Hypothalamus (tissue), 51 donors: ENCODE data around the gene PIGBOS1.
A peak's percentile ranks its signal among the peaks of the same experiment; 100 is the strongest.

Experiments
- DNase-seq, 51 donors: peaks; one replicate each; lab custom pipeline; 2025; lab: John Stamatoyannopoulos, UW

PIGBOS1 gene, protein sequence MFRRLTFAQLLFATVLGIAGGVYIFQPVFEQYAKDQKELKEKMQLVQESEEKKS

DNA sequence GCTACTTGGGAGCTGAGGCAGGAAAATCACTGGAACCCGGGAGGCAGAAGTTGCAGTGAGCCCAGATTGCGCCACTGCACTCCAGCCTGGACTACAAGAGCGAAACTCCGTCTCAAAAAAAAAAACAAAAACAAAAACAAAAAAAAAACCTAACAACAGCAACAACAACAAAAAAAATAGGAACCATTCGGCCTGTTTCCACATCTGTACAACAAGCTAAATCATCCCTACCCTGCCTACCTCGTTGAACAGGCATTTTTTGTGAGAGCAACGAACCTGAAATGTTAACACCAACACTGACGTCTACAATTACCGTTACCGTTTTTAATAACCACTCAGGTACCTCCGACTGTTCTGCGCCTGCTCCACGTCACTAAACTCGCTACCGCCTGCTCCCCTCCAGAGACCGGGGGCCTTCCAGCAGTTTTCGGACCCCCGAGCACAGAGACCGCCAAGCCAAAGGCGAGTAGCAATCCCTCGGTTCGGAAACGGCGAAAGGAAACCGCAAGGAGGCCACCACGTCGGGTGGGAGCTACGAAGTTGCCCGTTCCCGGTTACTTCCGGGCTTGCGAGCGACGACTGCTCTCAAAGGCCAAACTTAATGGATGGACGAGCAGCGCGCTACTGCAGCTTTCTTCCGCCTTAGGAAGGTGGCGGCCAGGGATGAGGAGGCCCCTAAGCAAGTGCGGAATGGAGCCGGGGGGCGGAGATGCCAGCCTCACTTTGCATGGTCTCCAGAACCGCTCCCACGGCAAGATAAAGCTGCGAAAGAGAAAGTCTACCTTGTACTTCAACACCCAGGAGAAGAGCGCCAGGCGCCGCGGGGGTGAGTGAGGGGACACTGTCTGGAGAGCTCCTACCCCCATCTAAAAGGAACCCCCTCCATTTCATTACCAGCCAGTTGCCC, at the start of gene PIGBOS1, which contains the start of gene PIGB:
Gene PIGBOS1 (minus strand): TSS at position 536 of the 907 bp plus-strand sequence. CDS start 1,331 bp downstream, outside the sequence.
Gene PIGB (plus strand): TSS at position 635 of the 907 bp plus-strand sequence. CDS start 29 bp downstream, at position 664.
- DNase-seq: peak; percentile 26 to 87 (median 70)

DNA sequence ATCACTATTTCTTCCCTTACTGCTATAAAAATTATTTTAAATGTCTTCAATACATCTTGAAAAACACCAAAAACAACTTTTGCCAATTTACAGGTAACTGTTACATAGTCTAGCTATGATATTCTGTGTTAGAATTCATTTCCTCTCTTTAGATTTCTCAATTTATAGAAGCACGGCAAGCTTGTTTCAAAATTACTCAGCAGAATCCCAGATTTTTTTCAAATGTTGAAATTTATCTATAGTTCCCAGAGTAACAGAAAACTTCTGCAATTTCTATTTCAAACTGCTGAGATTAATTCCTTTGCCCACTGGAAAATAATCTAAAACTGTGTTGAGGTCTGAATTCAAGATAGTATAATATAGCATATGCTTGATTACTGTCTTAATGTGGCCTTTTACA, 48.1 kb upstream of the PIGBOS1 start:
- no peak for DNase-seq

DNA sequence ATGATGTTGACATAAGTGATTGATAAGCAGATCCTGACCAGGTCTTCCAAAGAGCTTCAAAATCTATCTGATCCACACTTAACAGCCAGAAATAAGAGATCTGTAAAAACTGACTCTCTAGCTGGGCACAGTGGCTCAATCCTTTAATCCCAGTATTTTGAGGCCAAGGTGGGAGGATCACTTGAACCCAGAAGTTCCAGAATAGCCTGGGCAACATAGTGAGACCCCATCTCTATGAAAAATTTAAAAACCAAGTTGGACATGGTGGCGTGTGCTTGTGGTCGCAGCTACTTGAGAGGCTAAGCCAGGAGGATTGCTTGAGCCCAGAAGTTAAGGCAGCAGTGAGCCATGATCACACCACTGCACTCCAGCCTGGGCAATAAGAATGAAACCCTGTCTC, 43.7 kb upstream of the PIGBOS1 start:
- DNase-seq: no peak

DNA sequence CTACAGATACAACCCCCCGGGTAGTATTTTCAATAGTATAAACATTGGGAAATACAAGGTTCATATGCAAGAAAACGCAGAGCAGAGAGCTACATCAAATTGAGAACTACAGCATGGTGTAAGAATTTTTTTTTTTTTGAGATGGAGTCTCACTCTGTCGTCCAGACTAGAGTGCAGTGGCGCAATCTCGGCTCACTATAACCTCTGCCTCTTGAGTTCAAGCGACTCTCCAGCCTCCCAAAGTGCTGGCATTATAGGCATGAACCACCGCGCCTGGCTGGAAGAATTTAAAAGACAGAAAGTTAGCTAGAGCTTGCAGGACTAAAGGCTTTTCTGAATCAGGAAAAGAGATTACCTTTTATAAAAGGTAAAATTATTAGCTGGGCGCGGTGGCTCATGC, 42.1 kb upstream of the PIGBOS1 start:
- no peak for DNase-seq

DNA sequence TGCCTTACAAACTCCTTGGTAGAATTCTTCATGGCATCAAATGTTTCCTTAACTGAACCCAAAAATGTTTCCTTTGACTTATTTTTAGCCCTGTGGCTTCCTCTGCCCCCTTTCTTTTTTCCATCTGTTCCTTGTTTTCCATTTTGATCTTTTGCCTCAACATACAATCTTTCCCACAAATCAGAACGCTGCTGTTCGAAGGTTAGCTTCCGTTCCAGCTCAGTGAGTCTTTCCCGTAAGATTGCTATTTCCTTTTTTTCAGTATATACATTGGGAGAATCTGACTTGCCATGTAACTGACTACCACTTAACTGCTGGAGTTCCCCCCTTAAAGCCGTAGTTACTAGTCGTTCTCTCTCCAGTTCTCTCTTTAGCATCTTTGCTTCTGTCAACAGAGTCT, 41.3 kb upstream of the PIGBOS1 start:
- no peak for DNase-seq

DNA sequence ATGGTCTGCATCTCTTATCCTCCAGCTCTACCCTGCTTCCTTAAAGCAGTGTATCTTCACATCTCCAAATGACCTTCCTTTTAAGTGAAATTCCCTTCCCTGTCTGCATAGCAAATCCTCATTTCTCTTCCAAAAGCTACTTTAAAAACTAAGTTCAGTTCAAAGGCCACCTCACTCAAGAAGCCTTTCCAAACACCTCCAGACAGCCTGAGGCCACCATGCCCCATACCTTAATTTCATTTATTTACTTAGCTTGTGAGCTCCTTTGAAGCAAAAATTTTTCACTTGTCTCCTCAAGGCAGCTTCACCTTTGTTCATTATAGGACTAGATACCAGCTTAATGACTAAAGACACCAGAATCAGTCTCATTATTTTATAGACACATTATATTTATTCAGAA, 39.5 kb upstream of the PIGBOS1 start:
- DNase-seq: no peak

DNA sequence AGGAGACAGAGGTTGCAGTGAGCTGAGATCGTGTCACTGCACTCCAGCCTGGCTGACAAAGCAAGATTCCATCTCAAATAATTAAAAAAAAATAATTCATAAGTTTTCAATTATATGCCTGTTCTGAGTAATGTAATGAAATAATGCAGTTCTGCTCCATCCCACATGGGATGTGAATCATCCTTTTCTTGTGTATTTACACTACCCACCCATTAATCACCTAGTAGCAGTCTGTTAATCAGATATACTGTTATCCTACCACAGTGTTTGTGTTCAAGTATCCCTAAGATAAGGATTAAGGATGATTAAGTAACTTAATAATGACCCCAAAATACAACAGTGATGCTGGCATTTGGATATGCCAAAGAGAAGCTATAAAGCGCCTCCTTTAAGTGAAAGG, 38.9 kb upstream of the PIGBOS1 start:
- no peak for DNase-seq

DNA sequence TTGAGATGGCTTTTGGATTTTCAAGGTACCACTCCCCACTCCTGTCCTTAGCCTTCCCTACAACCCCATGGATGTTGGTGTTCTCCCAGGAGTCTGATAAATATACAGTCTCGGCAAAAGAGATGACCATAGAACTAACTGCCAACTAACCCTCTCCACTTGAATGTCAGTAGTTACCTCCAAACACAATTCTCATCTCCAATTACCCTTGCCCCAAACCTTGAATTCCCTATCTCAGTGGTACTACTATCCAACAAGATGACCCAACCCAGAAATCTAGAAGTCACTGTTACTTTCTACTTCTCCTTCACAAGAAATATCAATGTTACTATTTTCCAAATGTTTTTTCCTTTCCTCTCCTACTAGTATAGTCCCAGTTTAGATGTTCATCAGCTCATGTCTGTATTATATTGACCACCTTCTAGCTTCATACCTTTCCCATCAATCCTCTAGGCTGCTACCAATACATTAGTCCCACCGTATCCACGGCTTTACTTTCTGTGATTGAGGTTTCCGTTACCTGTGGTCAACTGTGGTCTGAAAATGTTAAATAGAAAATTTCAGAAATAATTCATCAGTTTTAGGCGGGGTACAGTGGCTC, 38.2 kb upstream of the PIGBOS1 start:
- DNase-seq: no peak

DNA sequence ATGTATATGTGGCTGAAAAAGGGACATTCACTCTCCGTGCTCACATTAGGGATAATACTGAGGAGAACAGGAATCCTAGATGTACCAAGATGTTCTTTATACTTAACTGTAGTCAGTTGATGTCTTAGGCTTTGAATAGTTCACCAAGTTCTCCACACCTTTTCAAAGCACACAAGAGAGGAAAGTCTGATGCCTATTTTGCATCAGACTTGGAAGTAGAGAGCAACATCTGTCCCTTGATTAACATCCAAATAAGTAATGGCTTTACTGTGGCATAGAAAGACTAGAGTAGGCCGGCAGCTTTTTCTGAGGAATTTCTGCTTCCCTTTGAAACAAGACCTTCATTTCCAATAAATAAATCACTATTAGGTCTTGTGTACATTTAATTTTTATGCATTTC, 34.1 kb upstream of the PIGBOS1 start:
- DNase-seq: no peak

DNA sequence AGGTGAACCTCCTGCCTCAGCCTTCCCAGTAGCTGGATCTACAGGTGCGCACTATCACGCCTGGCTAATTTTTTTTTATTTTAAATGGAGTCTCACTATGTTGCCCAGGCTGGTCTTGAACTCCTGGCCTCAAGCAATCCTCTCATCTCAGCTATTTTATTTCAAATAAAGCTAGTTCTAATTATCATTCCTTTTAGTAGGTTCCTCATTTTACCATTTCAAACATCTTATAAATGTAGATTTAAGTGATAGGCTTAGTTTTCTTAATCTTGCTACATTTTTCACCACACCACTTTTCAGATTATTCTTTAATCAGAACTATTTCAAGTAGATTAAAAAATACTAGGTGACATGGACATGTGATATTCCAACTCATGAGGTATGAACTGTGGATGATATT, 30.4 kb upstream of the PIGBOS1 start:
- DNase-seq: no peak

DNA sequence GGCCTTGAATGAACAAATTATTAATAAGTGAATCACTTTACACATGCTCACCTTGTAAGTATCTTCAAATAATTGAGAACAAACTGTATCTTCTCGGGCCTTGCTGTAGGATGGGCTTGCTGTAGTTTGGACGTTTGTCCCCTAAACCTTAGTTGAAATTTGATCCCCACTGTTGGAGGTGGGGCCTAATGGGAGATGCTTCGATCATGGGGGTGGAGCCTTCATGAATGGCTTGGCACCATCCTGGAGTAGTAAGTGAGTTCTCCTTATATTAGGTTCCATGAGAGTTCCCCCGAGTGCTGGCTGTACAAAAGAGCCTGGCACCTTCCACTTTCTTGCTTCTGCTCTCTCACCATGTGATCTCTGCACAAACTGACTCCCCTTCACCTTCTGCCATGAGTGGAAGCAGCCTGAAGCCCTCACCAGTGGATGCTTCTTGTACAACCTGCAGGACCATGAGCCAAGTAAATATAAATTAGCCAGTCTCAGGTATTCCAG, 29.4 kb upstream of the PIGBOS1 start:
- no peak for DNase-seq

DNA sequence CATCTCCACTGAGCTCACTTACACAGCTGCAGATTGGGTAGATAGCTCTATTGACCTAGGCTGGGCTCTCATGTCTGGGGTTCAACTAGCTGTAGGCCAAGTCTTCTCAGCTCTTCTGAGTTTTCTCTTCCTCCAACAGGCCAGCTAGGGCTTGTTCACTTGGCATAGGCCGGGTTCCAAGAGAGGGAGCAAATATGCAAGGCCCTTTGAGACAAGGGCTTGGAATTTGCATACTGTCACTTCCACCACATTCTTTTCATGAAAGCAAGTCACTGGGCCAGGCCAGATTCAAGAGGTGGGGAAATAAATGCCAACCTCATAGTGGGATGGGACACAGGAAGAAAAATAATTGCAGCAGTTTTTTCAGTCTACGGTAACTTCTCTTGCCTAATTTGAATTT, 25.3 kb upstream of the PIGBOS1 start:
- DNase-seq: peak in 2 of 51 donors; percentile 2 to 3

DNA sequence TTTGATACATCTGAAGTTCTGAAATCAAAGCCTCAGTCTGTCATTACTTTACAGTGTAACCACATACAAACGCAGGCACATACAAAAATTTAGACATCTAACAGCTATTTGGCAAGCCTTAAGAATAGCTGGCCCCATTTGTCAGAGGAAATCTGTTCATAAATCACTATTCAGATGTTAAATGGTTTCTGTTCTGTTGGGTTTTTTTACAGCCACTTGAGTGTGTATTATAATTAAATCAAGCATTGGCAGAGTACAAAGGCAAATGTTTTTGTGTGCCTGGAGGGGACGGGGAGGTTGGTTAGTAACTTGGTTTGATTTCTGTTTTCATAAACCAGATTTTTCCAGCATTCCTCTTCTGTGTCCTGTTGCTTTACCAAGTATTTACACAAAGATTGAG, 24.2 kb upstream of the PIGBOS1 start:
- DNase-seq: no peak

DNA sequence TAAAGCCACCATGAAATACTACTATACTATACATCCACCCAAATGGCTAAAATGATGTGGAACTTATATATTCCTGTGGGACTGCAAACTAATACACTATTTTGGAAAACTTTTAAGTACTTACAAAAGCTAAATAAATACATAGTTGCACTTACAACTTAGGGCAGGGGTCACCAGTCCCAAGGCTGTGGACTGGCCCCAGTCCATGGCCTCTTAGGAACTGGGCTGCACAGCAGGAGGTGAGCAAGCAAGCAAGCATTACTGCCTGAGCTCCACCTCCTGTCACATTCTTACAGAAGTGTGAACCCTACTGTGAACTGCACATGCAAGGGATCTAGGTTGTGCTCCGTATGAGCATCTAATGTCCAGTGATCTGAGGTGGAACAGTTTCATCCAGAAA, 18.2 kb upstream of the PIGBOS1 start:
- DNase-seq: no peak

DNA sequence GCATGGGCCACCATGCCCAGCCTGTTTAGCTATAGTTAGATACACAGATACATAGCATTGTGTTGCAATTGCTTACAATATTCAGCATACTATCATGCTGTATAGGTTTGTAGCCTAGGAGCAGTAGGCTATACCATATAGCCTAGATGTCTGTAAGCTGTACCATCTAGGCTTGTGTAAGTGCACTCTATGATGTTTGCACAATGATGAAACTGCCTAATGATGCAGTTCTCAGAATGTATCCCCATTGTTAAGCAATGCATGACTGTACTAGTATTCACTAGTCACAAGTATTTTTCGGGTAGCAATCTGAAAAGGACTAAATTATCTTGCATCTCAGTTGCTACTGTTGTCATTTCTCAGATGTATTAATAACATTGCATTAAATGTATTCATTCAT, 16.1 kb upstream of the PIGBOS1 start:
- no peak for DNase-seq

DNA sequence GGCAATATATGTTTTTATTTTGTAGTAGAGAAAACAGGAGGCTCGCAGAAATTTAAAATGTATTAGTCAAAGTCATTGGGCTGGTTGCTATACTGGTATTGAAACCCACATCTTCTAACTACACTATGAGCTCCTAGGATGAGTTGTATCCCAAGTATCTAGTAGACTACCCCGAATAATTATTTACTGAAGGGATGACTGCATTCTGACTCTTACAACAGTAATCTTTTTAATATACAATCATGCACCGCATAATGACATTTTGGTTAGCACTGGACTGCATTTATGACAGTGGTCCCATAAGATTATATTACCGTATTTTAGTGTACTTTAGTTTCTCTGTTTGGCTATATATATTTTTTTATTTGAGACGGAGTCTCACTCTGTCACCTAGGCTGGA, 15.4 kb upstream of the PIGBOS1 start:
- no peak for DNase-seq

DNA sequence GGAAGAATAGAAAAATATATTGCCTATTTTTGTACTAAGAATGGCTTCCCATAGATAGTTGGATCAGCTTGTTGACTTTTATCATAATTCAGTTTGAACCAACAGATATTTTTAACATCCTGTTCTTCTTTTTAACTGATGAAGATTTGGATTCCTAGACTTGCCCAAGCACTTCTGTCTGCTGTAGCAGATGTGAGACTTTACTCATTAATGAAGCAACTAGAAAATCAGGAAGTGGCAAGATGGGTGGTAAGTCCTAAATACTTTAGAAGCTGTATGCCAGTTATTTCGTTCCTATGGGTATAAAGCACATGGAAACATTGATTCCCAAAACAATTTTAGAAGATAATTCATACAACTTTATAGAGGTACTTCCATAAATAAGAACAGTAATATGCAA, 8.5 kb upstream of the PIGBOS1 start:
- DNase-seq: no peak

DNA sequence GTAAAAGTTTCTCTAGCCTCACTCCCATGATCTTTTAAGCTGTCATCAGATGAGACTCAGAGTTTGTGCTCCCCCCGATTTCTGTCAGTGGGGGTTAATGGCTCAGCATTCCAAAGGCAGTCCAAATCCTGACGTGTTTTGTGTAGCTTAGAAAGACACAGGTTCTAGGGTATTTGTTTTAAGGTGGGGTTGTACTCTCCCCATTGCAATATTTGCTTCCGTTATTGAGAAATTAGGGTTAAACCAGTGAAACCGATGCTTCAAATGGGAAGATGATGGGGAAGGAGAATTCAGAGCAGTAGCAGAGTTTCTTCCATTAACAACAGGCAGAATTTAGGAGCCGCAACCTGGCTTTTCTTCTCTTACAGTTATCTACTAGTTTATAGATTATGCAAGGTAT, 3.5 kb upstream of the PIGBOS1 start:
- no peak for DNase-seq

DNA sequence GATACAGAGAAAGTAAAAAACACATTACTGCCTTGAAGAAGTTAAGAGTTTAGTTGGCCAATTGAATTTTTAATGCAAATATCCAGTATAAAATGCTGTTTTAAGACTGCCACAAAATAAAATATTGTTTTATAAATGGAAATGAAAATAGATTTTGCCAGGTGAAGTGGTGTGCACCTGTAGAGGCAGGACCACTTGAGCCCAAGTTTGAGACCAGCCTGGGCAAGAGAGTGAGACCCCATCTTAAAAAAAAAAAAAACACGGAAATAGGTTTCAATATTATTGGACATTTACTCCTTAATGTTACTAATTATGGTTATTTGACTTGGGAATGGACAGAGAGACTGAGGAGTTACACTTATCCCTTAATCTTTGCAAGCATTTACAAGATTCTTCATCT, 2.0 kb upstream of the PIGBOS1 start:
- no peak for DNase-seq

DNA sequence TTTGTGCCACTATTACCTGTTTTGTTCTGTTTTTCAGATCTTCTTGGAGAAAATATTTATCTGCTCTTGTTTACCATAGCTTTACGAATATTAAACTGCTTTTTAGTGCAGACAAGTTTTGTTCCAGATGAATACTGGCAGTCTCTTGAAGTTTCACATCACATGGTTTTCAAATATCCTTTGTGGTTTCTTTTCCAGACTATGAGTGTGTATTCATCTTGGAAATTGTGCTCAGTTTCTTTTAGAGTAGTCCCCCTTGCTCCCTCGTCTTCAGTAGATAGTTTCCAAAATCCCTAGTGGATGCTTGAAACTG, 1.3 kb upstream of the PIGBOS1 start:
- DNase-seq: no peak

DNA sequence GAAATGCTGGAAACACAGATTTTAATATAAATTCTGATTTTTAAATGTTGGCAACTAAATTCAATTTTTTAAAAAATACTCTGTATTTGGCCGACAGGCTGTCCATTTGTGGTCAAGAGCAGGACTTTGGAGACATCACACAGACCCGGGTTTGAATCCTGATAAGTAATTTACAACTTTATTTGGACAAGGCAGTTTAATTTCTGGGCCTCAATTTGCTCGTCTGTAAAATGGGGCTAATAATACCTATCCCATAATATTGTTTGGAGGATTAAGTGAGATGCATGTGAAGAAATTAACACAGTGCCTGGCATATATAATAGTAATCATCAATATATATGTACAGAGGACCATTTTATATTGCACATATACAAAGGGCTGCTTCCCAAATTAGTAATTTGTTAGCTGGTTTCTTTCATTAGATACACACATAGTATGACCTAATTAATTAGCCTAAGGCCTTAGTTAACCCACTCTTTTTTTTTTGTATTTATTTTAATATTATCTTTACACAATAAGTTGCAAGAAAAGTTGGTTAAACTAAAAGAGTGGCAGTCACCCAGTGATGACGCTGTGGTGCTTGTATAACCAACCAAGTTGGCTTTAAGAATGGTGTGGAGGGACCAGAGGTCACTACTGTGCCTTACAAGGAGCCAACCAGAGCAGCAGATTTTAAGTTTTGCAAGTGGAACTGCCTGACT, 764 bp upstream of the PIGBOS1 start:
- peak in 2 of 51 donors; percentile 4 to 27 for DNase-seq
